ENCODE data around the gene CS. TPM values are rescaled to one million over a fixed set of nuclear protein-coding genes. Genes with fewer than 3 reads are reported as not detected.

Gene CS
- total RNA-seq, 4 donors from 2014 or later: 102 to 174 (median 103) TPM

GRCh38 chr12:56223571-56224101, 76.5 kb downstream of the CS start:
- Histone ChIP-seq H3K4me3 (peak overlapping the region in 1 of 2 donors; percentile 62), H3K36me3 (peaks cover 0 to 26% of the 10 kb centered on the region in 2 donors), H3K4me1 (peaks cover 0 to 63% (median 27%) of the 10 kb centered on the region in 3 donors), H3K9me3 (no peaks in the 10 kb centered on the region), H3K27me3 (no peaks in the 10 kb centered on the region), H3K27ac (peak overlapping the region; percentile 74 to 99 (median 96))
- WGBS, 2 donors (ENCODE audit: low coverage in 1 of 2): 16 to 20% methylated on average over 15 of the region's 15 CpGs
- TF ChIP-seq POLR2A (IDR thresholded peaks at IDR 0.05): no peak
- no peak for TF ChIP-seq CTCF (IDR thresholded peaks at IDR 0.05)
- TF ChIP-seq POLR2AphosphoS5 (IDR thresholded peaks at IDR 0.05): no peak
- TF ChIP-seq EP300 (IDR thresholded peaks at IDR 0.05): no peak
- ATAC-seq: no peak

- Histone ChIP-seq H3K27ac (peak overlapping the region; percentile 93 to 99 (median 97)), H3K9me3 (no peaks in the 10 kb centered on the region), H3K4me1 (peaks cover 0 to 74% (median 27%) of the 10 kb centered on the region in 3 donors), H3K36me3 (peaks cover 0 to 16% of the 10 kb centered on the region in 2 donors), H3K4me3 (peak overlapping the region; percentile 77 to 93), H3K27me3 (no peaks in the 10 kb centered on the region)
- no peak for ATAC-seq
- WGBS, 2 donors (ENCODE audit: low coverage in 1 of 2): 6 to 37% methylated on average over 3 of the region's 4 CpGs
- TF ChIP-seq CTCF (IDR thresholded peaks at IDR 0.05): no peak
- no peak for TF ChIP-seq POLR2A (IDR thresholded peaks at IDR 0.05)
- no peak for TF ChIP-seq POLR2AphosphoS5 (IDR thresholded peaks at IDR 0.05)
- TF ChIP-seq EP300 (IDR thresholded peaks at IDR 0.05): no peak
These were observed 77.6 kb downstream of the CS start for GRCh38 chr12:56222531-56222895.

- peaks cover 0 to 78% (median 27%) of the 10 kb centered on the region in 3 donors for H3K4me1 ChIP-seq
- ATAC-seq: peak; percentile 87
- H3K27ac ChIP-seq: peak within 1 kb of the TSS; percentile 93 to 99 (median 97)
- H3K27me3 ChIP-seq: no peaks in the 10 kb centered on the region
- peaks cover 0 to 16% of the 10 kb centered on the region in 2 donors for H3K36me3 ChIP-seq
- TF ChIP-seq POLR2A (IDR thresholded peaks at IDR 0.05) (peak; percentile 86 to 93), POLR2AphosphoS5 (IDR thresholded peaks at IDR 0.05) (peak; percentile 95), EP300 (IDR thresholded peaks at IDR 0.05) (no peak), CTCF (IDR thresholded peaks at IDR 0.05) (peak in 2 of 4 experiments; percentile 34 to 53)
- peak within 1 kb of the TSS; percentile 77 to 93 for H3K4me3 ChIP-seq
- WGBS, 2 donors (ENCODE audit: low coverage in 1 of 2): 0 to 3% methylated on average over 11 to 15 of the region's 42 CpGs
- H3K9me3 ChIP-seq: no peaks in the 10 kb centered on the region
These were observed 78.2 kb downstream of the CS start, which contains the start of gene RNF41 for GRCh38 chr12:56221757-56222530. Gene RNF41, minus strand, starts transcription at chr12:56221922. Its CDS starts 7,875 bp downstream, at chr12:56214047.

Other genes with a start within 250 kb of the CS start
- gene ERBB3, start 220.2 kb downstream of the CS start, total RNA-seq: 10 to 100 TPM; 17.3 to 41.1 (median 22.3) TPM
- gene PA2G4, start 195.8 kb downstream of the CS start, total RNA-seq: 100 to 1,000 TPM in 3 of 4 donors, 10 to 100 TPM in 1; 99.4 to 115 (median 110) TPM
- gene RPL41, start 183.7 kb downstream of the CS start, total RNA-seq: 1,000 to 10,000 TPM; 1,487 to 4,346 (median 2,874) TPM
- gene ZC3H10, start 182.1 kb downstream of the CS start, total RNA-seq: 1 to 10 TPM; 5.0 to 7.4 (median 5.8) TPM
- gene ESYT1, start 172.1 kb downstream of the CS start, total RNA-seq: 100 to 1,000 TPM; 128 to 234 (median 167) TPM
- 10 to 100 TPM; 14.3 to 57.9 (median 28.0) TPM for gene MYL6B, start 147.7 kb downstream of the CS start, total RNA-seq
- gene MYL6, start 142.0 kb downstream of the CS start, total RNA-seq: 1,000 to 10,000 TPM; 5,300 to 6,545 (median 5,874) TPM
- gene SMARCC2, start 110.8 kb downstream of the CS start, total RNA-seq: 100 to 1,000 TPM in 1 of 4 donors, 10 to 100 TPM in 3; 76.5 to 109 (median 85.1) TPM
- gene RNF41, start 78.4 kb downstream of the CS start, total RNA-seq: 100 to 1,000 TPM in 2 of 4 donors, 10 to 100 TPM in 2; 63.7 to 119 (median 102) TPM
- gene NABP2, start 76.0 kb downstream of the CS start, total RNA-seq: 10 to 100 TPM; 23.7 to 34.7 (median 28.8) TPM
- 1 to 10 TPM in 1 of 4 donors, not detected in 3; 1.7 TPM for gene SLC39A5, start 70.3 kb downstream of the CS start, total RNA-seq
- 10 to 100 TPM; 12.9 to 37.8 (median 15.6) TPM for gene ANKRD52, start 41.9 kb downstream of the CS start, total RNA-seq
- 10 to 100 TPM in 3 of 4 donors, 1 to 10 TPM in 1; 9.3 to 18.4 (median 12.5) TPM for gene COQ10A, start 33.4 kb downstream of the CS start, total RNA-seq
- 10 to 100 TPM; 55.7 to 82.0 (median 65.2) TPM for gene CNPY2, start 15.7 kb upstream of the CS start, total RNA-seq
- 10 to 100 TPM; 12.6 to 73.6 (median 30.3) TPM for gene PAN2, start 33.7 kb upstream of the CS start, total RNA-seq
- gene IL23A, start 38.6 kb upstream of the CS start, total RNA-seq: not detected
- gene STAT2, start 59.8 kb upstream of the CS start, total RNA-seq: 10 to 100 TPM; 55.4 to 94.6 (median 82.7) TPM
- gene APOF, start 62.5 kb upstream of the CS start, total RNA-seq: not detected
- gene TIMELESS, start 149.1 kb upstream of the CS start, total RNA-seq: 1 to 10 TPM; 2.6 to 3.1 (median 3.0) TPM
- gene MIP, start 154.3 kb upstream of the CS start, total RNA-seq: not detected
- gene SPRYD4, start 168.2 kb upstream of the CS start, total RNA-seq: 1 to 10 TPM; 1.1 to 3.7 (median 2.3) TPM
- gene GLS2, start 187.8 kb upstream of the CS start, total RNA-seq: 1 to 10 TPM; 1.1 to 4.1 (median 1.6) TPM
- gene RBMS2, start 221.5 kb upstream of the CS start, total RNA-seq: 10 to 100 TPM; 25.4 to 50.2 (median 31.8) TPM